Glomerular visceral epithelial cell (primary cell): ENCODE results near the gene GFRA4.

Experiments used
- DNase-seq: peaks from one replicate; pipeline ENCODE4 v3.0.0-alpha.2; 2016; ENCODE audit errors: extremely low spot score

Gene GFRA4

DNA sequence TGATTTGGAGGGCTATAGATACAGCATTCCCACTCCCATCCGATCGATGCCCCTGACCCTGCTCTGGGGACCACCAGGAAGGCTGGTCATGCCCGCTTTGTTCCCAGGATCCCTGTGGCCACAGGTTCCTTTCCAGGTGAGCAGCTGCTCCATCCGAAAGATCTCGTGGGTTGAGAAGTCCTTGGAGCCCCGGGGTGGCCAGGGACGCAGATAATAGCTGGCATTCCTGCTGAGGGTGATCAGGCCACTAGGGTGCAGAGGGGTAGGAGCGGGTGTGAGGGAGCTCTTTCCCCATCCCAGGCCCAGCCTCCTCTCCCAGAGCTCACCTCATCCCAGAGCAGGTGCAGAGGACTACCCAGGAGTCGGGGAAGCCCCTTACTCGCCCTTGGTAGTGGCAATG is 11.2 kb upstream of the GFRA4 start:
- no peak for DNase-seq

DNA sequence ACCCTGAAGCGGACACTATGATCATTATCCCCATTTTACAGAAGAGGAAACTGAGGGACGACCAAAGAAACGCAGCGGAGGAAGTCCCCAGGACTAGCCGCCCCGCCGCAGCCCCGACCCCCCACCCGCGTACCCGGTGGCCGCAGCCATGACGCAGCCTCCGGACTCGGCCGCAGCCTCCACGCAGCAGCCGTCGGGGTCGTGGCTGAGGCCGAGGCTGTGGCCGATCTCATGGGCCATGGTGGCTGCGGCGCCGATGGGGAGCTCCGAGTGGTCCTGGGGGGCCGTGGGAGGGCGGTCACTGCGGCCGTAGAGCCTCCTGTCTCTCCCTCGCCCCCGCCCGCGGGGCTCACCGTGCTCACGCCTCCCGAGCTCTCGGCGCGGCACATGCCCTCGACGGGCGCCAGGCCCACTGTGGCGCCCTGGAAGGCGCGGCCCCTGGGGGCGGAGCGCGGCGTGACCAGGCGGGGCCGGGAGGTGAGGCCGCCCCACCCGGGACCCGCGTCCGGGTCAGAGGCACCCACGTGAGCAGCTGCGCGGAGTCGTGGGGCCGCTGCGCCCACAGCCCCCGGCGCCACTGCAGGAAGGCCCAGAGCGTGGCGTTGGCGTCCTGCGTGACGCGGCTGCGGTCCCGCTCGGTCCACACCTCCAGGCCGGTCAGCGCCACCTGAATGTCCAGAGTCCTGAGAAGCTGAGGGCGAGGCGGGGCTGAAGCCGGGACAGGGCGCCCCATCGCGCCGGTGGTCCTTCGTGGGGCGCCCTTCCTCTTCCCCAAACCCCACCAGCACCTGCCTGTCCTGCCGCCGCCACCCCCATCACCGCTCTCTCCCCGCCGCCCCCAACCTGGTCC is 10.2 kb upstream of the GFRA4 start:
- DNase-seq = no peak

DNA sequence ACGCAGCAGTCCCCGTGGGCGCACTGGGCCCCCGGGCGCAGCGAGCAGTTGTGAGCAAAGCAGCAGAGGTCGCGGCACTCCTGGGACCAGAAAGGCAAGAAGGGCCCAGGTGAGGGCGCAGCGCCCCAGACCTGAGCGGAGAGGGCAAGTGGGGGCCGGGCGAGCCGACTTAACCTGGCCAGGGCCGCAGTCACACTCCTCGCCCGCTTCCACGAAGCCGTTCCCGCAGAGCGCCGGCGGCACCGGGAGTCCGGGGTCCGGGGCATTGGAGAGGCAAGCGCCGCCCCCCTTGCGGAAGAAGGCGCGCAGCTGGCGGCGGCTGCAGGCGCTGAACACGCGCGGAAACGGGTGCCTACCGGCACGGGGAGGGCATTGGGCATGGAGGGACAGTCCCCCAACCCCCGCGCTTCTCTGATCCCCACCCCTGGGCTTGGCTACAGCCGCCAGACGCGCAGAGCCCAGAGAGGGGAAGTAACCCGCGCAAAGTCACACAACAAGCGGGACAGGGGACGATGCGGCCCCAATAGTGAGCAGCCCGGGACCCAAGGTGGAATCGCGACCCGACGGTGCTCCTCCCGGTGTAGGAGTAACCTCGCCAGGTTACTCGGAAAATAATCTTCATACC is 9.5 kb upstream of the GFRA4 start:
- DNase-seq = no peak

DNA sequence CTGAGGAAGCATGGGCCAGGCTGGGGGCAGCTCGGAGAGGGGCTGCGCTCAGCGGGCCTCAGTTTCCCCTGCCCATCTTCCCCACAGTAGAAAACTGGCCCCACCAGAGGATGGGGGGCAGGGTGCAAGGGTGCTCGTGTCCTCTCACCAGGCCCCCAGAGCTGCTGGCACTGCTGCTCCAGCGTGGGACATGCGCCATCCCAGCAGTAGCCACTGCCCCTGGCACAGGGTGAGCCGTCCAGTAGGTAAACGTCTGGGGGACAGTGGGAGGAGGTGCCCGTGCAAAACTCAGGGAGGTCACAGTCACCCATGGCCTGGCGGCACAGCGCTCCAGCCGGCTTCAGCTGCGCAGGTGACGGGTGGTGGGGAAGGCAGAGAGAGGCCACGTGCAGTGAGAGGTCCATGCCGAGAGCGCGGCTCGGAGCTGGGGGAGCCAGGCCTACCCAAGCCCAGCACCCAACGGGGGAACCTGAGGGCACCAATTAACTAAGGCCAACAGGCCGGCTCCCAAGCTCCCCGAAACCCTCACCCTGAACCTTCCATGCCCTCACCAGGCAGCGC is 8.9 kb upstream of the GFRA4 start:
- DNase-seq = no peak

DNA sequence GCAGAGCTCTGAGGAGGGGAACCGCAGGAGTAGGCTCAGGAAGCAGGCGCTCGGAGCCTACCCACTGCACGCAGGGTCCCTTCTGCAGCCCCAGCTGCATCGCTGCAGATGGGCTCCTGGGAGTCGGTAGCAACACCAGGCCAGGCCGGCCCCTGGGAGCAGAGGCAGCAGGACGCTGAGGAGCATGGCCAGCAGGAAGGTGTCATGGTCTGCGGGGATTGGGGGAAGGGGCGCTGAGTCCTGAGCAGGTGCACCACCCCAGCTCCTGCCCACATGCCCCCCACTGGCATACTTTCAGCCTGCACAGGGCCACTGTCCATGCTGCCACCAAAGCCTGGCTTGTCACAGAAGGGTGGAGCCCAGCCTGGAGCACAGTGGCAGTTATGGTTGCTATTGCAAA is 7.7 kb upstream of the GFRA4 start:
- DNase-seq = no peak

DNA sequence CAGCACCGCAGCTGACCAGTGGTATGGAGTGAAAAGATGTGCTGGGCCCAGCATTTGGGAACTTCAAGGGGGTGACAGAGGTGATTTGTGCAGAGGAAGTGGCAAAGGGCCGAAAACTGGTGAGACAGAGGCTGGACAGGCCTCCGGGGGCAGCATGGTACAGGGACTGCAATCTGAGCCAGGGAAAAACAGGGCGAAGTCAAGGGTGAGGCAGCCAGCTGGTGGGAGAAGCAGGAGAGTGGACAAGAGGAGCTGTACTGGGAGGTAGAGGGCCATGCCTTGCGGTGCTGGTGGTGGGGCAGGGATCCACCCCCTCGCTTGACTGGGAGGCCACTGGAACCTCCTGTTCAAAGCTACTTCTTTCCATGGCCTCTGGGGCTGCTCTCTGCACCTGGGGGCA is 7.3 kb upstream of the GFRA4 start:
- DNase-seq = no peak

DNA sequence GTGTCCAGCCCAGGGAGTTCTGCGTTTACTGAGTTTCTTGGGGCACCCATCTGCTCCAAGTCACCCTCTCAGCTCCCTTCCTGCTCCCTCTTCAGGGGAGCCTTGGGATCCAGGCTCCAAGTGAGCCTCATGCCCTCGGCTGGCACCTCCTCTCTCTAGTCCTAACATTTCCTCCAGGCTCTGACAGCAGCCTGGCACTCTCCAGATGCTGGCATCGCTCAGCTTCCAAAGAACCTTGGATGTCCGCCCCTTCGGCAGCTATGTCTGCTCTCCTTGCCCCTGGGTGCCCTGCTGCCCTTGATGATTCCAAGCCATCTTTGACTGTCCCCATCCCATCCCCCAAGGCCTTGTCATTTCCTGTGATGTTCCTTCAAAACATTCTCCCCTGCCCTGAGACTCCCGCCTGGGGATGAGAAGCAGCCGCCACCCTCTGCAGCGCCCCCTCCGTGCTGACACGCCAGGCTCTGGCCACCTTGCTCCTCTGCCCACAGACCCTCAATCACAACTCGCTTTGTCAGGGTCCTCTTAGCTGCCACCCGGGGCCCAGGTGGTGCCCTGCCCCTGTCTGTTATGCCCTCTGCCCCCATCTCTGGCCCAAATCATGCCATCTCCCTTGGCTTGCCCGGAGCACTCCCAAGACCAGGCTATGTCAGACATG is 6.6 kb upstream of the GFRA4 start:
- no peak for DNase-seq

DNA sequence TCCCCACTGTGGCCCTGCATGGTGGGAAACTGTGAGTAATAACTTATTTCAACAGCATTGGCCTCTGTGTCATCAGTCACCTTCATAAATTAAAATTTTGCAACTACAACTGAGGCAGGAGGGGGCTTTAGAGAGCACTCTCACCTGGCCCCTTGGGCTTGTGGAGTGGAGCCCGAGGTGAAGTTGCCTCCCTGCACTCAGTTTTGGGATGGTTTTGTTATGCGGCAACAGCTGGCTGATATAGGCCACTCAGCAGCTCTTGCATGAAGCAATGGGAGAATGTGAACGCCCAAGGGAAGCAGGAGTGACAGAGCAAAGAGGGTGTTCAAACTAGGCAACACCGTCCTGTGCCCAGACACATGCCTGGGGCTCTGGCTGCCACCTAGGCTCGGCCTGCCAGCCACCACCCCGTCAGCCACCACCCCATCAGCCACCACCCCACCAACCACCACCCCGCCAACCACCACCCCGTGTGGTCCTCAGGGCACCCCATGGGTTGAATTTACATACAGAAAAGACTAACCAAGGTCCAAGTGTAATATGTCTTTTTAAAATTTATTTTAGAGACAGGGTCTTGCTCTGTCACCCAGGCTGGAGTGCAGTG is 4.3 kb upstream of the GFRA4 start:
- no peak for DNase-seq

DNA sequence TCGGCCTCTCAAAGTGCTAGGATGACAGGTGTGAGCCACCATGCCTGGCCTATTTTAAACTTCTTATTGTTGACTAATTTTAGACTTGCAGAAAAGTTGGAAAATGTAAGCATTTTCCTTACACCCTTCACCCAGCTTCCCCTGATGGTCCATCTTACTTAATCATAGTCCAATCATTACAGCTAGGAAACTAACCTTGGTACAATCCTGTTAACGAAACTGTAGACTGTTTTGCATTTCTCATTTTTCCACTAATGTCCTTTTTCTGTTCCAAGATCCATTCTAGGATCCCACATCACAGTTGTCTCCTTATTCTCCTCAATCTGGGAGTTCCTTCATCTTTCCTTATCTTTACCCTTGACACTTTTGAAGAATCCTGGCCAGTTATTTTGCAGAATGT is 659 bp upstream of the GFRA4 start:
- DNase-seq = no peak

DNA sequence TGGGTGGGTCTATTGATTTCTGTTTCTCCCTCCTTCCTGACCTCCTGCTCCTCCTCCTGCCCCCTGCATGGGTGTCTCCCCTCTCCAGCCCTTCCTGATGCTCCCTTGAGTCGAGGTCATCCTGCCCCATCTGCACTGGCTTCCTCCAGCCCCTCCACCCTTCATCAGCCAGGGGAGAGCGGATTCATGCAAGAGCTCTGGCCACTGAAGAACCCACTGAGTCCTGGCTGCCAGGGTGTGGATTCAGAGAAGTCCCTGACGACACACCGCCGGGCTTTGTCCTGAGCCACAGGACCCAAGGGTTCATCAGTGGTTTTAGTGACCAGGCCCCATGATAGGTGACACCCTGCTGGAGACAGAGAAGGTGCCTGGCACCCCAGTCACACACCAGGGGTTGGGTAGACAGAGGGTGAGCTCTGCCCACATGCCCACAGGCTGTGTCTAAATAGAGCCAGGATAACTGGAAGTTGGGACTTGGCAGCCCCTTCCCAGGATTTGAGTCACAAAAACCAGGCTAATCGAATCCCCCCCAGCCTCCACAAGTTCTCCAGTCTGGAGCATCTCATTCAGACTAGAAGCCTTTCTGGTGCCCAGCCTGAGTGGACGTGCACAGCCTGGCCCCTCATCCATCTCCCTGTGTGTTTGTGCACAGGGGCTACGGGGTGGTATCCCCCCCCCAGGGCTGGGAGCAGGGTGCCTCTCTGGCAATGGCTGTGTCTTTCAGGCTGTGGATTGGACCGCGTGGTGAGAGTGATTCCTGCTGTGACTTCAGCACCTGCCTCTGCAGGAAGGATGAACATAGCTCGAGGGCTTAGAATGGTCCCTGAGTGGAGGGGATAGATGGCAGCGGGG is 1.2 kb downstream of the GFRA4 start:
- DNase-seq = no peak

DNA sequence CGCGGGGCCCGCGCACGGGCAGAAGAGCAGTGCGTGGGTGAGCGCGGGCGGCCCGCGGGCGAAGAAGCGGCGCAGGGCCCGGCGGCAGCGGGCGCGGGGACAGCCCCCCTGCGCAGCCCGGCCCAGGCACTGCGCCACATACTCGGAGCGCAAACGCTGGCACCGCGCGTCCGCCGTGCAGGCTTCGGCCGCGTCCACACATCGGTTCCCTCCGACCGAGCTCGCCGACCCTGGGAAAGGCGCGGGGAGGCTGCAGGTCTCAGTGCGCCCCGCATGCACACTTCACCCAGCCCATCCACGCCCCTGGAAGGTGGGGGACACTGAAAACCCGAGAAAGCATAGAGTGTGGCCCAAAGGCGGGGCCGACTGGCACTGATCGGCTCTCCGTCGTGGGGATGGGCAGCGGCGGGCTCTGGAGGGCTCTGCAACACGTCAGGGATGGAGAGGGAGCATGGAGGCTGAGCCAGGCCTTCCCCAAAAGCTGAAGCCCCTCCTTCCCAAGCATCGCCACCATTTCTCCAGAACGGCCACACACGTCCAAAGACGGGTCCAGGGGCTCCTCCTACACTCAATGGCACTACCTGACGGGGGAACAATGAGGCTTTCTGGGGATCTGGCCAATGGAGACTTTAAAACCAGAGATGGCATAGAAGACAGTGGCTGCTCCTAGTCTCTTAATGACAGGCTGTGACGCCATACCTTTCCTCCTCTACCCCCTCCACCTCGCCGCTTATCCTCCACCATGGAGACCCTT is 2.0 kb downstream of the GFRA4 start:
- no peak for DNase-seq

DNA sequence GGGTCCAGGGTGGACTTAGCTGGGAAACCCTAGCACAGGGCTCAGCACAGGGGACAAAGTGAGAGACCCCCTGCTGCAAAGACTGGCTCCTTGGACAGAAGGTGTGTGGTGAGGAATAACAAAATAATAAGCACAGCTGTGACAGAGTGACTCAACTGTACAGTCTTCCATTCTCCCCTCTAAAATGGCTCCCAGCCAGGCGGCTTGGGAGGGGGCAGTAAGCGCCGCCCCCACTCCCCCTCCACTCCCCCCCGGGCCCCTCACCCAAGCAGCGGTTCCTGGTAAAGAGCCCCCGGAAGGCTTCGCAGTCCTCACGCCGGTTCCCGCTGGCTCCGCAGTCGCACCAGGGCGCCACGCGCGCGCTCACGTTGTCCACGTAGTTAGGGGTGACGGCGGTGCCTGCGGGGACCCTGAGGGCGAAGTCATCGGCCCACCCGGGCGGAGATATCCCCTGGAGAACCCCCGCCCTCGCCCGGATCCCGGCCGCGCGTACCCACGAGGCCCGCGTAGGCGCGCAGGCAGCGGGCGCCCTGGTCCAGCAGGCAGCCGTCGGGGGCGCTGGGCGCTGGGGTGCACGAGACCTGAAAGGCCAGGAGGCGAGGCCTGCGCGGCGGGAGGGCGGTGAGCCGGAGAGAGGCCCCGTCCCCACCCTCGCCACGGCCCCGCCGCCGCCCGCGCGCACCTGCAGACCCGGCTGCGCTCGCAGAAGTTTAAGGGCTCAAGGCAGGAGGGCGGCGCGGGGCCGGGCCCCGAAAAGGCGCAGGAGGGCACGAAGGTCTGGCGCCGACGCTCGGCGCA is 2.7 kb downstream of the GFRA4 start:
- no peak for DNase-seq

DNA sequence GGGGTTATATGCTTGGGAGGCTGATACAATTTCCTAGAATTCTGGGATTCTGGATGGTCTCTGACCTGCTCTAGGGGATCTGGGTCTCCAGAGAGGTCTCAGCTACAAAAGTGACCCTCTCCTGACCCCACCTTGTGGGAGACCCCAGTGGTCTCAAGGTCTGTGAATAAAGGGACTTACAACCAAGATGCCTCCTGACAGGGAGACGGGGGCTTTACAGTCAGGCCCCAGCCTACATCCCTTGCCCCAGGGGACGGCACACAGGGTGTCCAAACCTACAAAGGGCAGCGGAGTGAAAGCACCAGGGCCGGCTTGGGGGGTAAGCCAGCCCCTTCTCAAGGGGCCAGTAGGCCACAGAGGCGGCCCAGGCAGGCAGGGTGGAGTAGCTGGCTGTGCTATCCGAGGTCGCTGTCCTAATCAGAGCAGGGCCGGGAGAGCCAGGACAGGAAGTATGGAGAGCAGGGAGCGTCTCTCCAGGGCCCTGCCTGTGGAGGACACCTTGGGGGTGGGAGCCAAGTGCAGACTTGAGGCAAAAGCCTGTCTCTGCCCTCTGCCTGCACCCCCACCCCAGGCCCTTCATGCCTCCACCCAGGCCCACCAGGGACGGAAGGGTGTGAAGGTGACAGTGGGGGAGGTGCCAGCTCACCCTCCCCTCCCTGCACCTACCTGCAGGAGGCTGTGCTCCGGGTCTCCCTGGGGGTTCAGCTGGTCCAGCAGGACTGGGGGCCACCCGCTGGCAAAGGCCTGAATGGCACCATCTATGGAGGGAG is 3.5 kb downstream of the GFRA4 start:
- no peak for DNase-seq

DNA sequence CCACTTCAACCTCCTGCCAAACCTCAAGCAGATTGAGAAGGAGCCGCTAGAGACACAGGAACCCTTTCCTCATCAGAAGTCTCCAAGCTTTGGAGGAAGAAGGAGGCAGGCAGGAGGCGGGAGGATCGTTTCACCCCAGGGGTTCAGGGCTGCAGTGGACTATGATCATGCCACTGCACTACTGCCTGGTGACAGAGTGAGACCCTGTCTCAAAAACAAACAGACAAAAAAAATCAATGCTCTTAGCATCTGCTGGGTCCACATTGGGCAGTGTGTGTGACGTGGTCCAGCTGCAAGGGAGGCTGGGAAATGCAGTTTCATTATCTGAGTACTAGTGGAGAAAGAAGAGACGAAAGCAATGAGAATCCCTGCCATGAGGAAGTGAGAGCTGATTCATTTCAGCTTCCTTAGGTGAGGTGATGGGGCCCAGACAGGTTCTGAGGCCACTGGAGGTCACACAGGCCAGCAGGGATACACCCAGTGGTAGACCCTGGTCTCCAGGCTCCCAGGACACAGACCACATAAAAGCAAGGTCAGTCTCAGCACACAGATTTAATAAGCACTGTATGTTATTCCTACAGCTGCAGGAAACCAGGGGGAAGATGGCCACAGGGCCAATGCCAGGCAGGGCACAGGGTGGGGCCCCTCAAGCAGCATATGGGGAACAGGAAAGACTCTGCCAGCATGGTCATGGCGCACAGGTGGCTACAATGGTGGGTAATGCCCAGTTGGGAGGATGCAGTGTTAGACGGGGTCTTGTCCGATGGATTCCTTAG is 4.3 kb downstream of the GFRA4 start:
- DNase-seq = no peak

DNA sequence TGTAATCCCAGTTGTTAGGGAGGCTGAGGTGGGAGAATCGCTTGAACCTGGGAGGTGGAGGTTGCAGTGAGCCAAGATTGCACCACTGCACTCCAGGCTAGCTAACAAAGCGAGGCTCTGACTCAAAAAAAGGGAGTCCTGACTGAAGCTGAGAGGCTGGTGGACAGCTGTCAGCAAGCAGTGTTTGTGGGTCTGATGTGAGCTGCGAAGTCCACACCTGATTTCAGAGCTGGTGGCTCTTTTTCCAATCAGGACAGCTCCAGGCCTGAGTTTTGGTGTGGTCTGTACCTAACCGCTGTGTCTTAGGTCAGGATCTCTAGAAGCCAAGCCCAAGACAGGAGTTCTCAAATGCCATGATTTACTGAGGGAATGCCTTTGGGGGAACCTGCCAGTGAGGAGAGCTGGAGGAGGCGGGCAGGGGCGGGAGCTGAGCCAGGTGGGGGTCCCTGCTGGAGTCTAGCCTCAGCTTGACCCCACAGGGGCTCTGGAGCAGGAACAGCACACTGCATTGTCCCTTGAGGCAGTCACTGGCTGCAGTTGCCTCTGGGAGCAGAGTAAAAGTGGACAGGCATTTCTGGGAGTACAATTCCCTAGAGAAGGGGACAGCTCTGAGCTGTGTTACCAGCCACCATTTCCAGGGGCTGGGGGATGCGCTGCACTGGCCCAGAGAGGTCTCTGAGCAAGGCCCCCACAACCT is 5.0 kb downstream of the GFRA4 start:
- DNase-seq = no peak

DNA sequence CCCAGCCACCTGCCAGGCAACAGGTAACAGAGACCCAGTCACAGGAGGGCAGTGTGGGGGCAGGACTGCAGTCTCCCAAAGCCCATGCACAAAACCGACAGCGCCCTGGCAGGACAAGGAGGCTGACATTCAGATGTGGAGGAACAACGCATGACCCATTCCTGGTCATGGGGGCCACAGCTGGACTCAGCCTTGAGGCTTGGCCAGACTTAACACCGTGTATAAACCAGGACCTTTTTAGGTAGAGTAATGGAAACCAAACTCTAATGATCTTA is 8.1 kb downstream of the GFRA4 start:
- no peak for DNase-seq

DNA sequence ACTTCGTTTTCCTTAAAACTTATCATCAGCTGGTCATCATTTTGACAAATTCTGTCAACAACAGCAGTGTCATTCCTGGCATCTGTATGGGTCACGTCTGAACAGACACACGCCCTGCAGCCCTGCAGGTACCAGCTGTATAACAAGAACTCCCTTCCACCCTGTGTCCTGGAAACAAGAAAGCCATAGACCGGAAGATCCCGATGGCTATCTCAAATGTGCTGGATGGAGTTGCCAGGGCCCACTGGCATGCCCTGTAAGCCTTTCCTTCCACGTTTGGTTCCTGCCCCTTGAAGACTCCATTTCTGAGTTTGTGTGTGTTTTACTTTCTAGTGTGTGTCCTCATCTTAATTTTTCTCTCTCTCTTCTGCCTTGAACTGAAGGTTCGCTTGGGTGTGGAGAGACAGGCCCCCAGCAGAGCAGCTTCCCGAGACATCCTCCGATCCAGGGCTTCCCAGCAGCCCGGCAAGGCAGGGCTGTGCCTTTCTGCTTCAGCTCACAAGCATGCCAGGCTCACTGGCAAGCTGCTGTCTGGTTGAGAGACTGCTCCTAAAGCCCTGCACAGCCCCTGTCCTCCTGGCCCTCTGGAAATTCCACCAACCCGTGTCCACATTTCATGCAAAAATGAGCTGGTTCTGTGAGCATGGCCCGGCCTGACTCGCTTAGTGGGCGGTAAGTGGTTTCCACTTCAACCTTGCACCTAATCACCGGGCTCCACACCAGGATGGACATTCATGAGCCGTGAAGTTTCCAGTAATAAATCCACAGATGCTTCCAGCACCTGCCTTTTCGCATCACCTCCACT is 8.7 kb downstream of the GFRA4 start:
- peak; percentile 53 for DNase-seq
